BLaER1 (cell line): Measurements from ENCODE around the gene CLDN22.

Experiments
- H3K27ac ChIP-seq: shearing (Covaris generic); formaldehyde crosslinking; 2 replicates; pipeline ENCODE4 v1.8.1; 2022
- H3K27me3 ChIP-seq: shearing (Covaris generic); formaldehyde crosslinking; 2 replicates; pipeline ENCODE4 v1.8.1; 2022
- H3K36me3 ChIP-seq: shearing (Covaris generic); formaldehyde crosslinking; 2 replicates; pipeline ENCODE4 v1.8.1; 2022
- H3K4me1 ChIP-seq: shearing (Covaris generic); formaldehyde crosslinking; 2 replicates; pipeline ENCODE4 v1.8.1; 2022
- H3K4me2 ChIP-seq: shearing (Covaris generic); formaldehyde crosslinking; 2 replicates; pipeline ENCODE4 v1.8.1; 2022
- H3K4me3 ChIP-seq: shearing (Covaris generic); formaldehyde crosslinking; 2 replicates; pipeline ENCODE4 v1.8.1; 2022
- H3K9ac ChIP-seq: shearing (Covaris generic); formaldehyde crosslinking; 2 replicates; pipeline ENCODE4 v1.8.1; 2022
- H3K9me3 ChIP-seq: shearing (Covaris generic); formaldehyde crosslinking; 2 replicates; pipeline ENCODE4 v1.8.1; 2022
- H4K20me1 ChIP-seq: shearing (Covaris generic); formaldehyde crosslinking; 2 replicates; pipeline ENCODE4 v1.8.1; 2022
- Cebpa-rat ChIP-seq: shearing (Covaris generic); IDR thresholded peaks from 2 replicates; pipeline ENCODE4 v1.8.1; 2022

Gene CLDN22

GRCh38 chr4:183356173-183356830 is 36.2 kb upstream of the CLDN22 start:
- no peaks in the 10 kb centered on the region for H3K27me3 ChIP-seq
- no peak overlapping the region for H3K4me3 ChIP-seq
- H3K36me3 ChIP-seq = no peaks in the 10 kb centered on the region
- H3K4me2 ChIP-seq = no peak overlapping the region
- no peaks in the 10 kb centered on the region for H3K9me3 ChIP-seq
- TF ChIP-seq Cebpa-rat = no peak
- no peak overlapping the region for H3K27ac ChIP-seq
- no peaks in the 10 kb centered on the region for H4K20me1 ChIP-seq
- no peak overlapping the region for H3K9ac ChIP-seq
- H3K4me1 ChIP-seq = peaks cover 16% of the 10 kb centered on the region

- Histone ChIP-seq H3K4me3 (no peak overlapping the region), H3K27me3 (no peaks in the 10 kb centered on the region), H3K27ac (no peak overlapping the region), H3K36me3 (no peaks in the 10 kb centered on the region), H3K4me1 (peaks cover 16% of the 10 kb centered on the region), H4K20me1 (no peaks in the 10 kb centered on the region), H3K4me2 (no peak overlapping the region), H3K9ac (no peak overlapping the region), H3K9me3 (no peaks in the 10 kb centered on the region)
- TF ChIP-seq Cebpa-rat = no peak
These were observed 35.3 kb upstream of the CLDN22 start for GRCh38 chr4:183355405-183355804.

GRCh38 chr4:183354219-183354618 is 34.1 kb upstream of the CLDN22 start:
- no peaks in the 10 kb centered on the region for H4K20me1 ChIP-seq
- no peaks in the 10 kb centered on the region for H3K36me3 ChIP-seq
- no peak overlapping the region for H3K9ac ChIP-seq
- H3K27me3 ChIP-seq = no peaks in the 10 kb centered on the region
- no peak overlapping the region for H3K4me2 ChIP-seq
- peaks cover 15% of the 10 kb centered on the region for H3K4me1 ChIP-seq
- H3K27ac ChIP-seq = no peak overlapping the region
- H3K9me3 ChIP-seq = no peaks in the 10 kb centered on the region
- no peak for TF ChIP-seq Cebpa-rat
- no peak overlapping the region for H3K4me3 ChIP-seq

- Histone ChIP-seq H3K4me2 (no peak overlapping the region), H3K9me3 (no peaks in the 10 kb centered on the region), H3K27ac (no peak overlapping the region), H3K27me3 (no peaks in the 10 kb centered on the region), H3K9ac (no peak overlapping the region), H4K20me1 (no peaks in the 10 kb centered on the region), H3K4me1 (peaks cover 8% of the 10 kb centered on the region), H3K36me3 (no peaks in the 10 kb centered on the region), H3K4me3 (no peak overlapping the region)
- no peak for TF ChIP-seq Cebpa-rat
These were observed 33.5 kb upstream of the CLDN22 start for GRCh38 chr4:183353557-183353956.

GRCh38 chr4:183352546-183352945 is 32.5 kb upstream of the CLDN22 start:
- no peaks in the 10 kb centered on the region for H4K20me1 ChIP-seq
- no peaks in the 10 kb centered on the region for H3K9me3 ChIP-seq
- no peaks in the 10 kb centered on the region for H3K36me3 ChIP-seq
- H3K27me3 ChIP-seq = no peaks in the 10 kb centered on the region
- no peak overlapping the region for H3K4me3 ChIP-seq
- no peak overlapping the region for H3K27ac ChIP-seq
- no peak overlapping the region for H3K9ac ChIP-seq
- H3K4me2 ChIP-seq = no peak overlapping the region
- TF ChIP-seq Cebpa-rat = no peak
- no peaks in the 10 kb centered on the region for H3K4me1 ChIP-seq

GRCh38 chr4:183350317-183351071 is 30.4 kb upstream of the CLDN22 start:
- H3K4me3 ChIP-seq = no peak overlapping the region
- no peaks in the 10 kb centered on the region for H3K9me3 ChIP-seq
- H3K4me1 ChIP-seq = peaks cover 6% of the 10 kb centered on the region
- H3K27ac ChIP-seq = no peak overlapping the region
- TF ChIP-seq Cebpa-rat = no peak
- no peaks in the 10 kb centered on the region for H4K20me1 ChIP-seq
- H3K4me2 ChIP-seq = no peak overlapping the region
- H3K36me3 ChIP-seq = no peaks in the 10 kb centered on the region
- H3K9ac ChIP-seq = no peak overlapping the region
- H3K27me3 ChIP-seq = no peaks in the 10 kb centered on the region

- Histone ChIP-seq H3K9ac (no peak overlapping the region), H3K4me1 (peaks cover 14% of the 10 kb centered on the region), H4K20me1 (no peaks in the 10 kb centered on the region), H3K27ac (no peak overlapping the region), H3K27me3 (no peaks in the 10 kb centered on the region), H3K4me3 (no peak overlapping the region), H3K9me3 (no peaks in the 10 kb centered on the region), H3K36me3 (no peaks in the 10 kb centered on the region), H3K4me2 (no peak overlapping the region)
- TF ChIP-seq Cebpa-rat = no peak
These were observed 29.6 kb upstream of the CLDN22 start for GRCh38 chr4:183349673-183350072.

GRCh38 chr4:183348706-183349659 is 28.9 kb upstream of the CLDN22 start:
- H3K27me3 ChIP-seq = no peaks in the 10 kb centered on the region
- H3K9me3 ChIP-seq = no peaks in the 10 kb centered on the region
- no peak for TF ChIP-seq Cebpa-rat
- no peaks in the 10 kb centered on the region for H3K36me3 ChIP-seq
- no peak overlapping the region for H3K27ac ChIP-seq
- H3K4me3 ChIP-seq = no peak overlapping the region
- no peaks in the 10 kb centered on the region for H4K20me1 ChIP-seq
- no peak overlapping the region for H3K9ac ChIP-seq
- no peak overlapping the region for H3K4me2 ChIP-seq
- H3K4me1 ChIP-seq = peaks cover 21% of the 10 kb centered on the region

- Histone ChIP-seq H3K4me3 (no peak overlapping the region), H3K9ac (no peak overlapping the region), H3K36me3 (no peaks in the 10 kb centered on the region), H3K9me3 (no peaks in the 10 kb centered on the region), H3K4me1 (peaks cover 30% of the 10 kb centered on the region), H3K4me2 (no peak overlapping the region), H4K20me1 (no peaks in the 10 kb centered on the region), H3K27me3 (no peaks in the 10 kb centered on the region), H3K27ac (no peak overlapping the region)
- no peak for TF ChIP-seq Cebpa-rat
These were observed 28.1 kb upstream of the CLDN22 start for GRCh38 chr4:183348136-183348535.
